GM23338 (cell line): ENCODE data around the gene DBH. TPM values are rescaled to one million over a fixed set of nuclear protein-coding genes. Genes with fewer than 3 reads are reported as not detected.

Experiments used
- ATAC-seq: fragments of 200-7000 bp; cut with Tn5 transposase; 3 replicates; pipeline ENCODE4 v1.9.1; 2020
- DNase-seq: peaks from one replicate; pipeline ENCODE4 v3.0.0-alpha.2; 2015; ENCODE audit warnings: low spot score
- H2AFZ ChIP-seq: fragments of 200-600 bp; sonication (generic); 2 replicates; pipeline ENCODE4 v1.8.0; 2016; ENCODE audit warnings: antibody characterized with exemption, mild to moderate bottlenecking, moderate library complexity
- H3F3A ChIP-seq: fragments of 200-600 bp; sonication (generic); replicated peaks from 2 replicates; pipeline ENCODE4 v1.8.0; 2017; ENCODE audit warnings: antibody characterized with exemption, mixed run types, low read depth
- H3K27ac ChIP-seq: fragments of 200-600 bp; sonication (generic); 2 replicates; pipeline ENCODE4 v1.6.1; 2016; ENCODE audit warnings: low read depth
- H3K27me3 ChIP-seq: fragments of 200-600 bp; sonication (generic); 2 replicates; pipeline ENCODE4 v1.8.0; 2016; ENCODE audit warnings: mild to moderate bottlenecking, mixed run types, moderate library complexity; ENCODE audit not compliant: insufficient read depth
- H3K36me3 ChIP-seq: fragments of 200-600 bp; sonication (generic); 2 replicates; pipeline ENCODE4 v1.8.0; 2016; ENCODE audit warnings: mild to moderate bottlenecking; ENCODE audit not compliant: insufficient read depth
- H3K4me1 ChIP-seq: fragments of 200-600 bp; sonication (generic); 2 replicates; pipeline ENCODE4 v1.8.0; 2016; ENCODE audit warnings: mild to moderate bottlenecking, moderate library complexity; ENCODE audit not compliant: insufficient read depth
- H3K4me2 ChIP-seq: fragments of 200-600 bp; sonication (generic); 2 replicates; pipeline ENCODE4 v1.7.1; 2017; ENCODE audit warnings: mixed run types
- H3K4me3 ChIP-seq: fragments of 200-600 bp; sonication (generic); 2 replicates; pipeline ENCODE4 v1.6.1; 2016; ENCODE audit warnings: mixed run types
- H3K79me2 ChIP-seq: fragments of 200-600 bp; sonication (generic); replicated peaks from 2 replicates; pipeline ENCODE4 v1.8.0; 2017; ENCODE audit warnings: mild to moderate bottlenecking; ENCODE audit not compliant: insufficient read depth
- H3K9me2 ChIP-seq: fragments of 200-600 bp; sonication (generic); 2 replicates; pipeline ENCODE4 v1.8.0; 2017; ENCODE audit not compliant: insufficient read depth
- H4K20me1 ChIP-seq: fragments of 200-600 bp; sonication (generic); replicated peaks from 2 replicates; pipeline ENCODE4 v1.8.0; 2017; ENCODE audit warnings: mild to moderate bottlenecking; ENCODE audit not compliant: insufficient read depth
- H3K27ac Mint-ChIP-seq: 2 replicates; pipeline ENCODE4 v1.8.0; 2020; ENCODE audit warnings: inconsistent platforms, mild to moderate bottlenecking, moderate library complexity, mixed read lengths
- H3K27me3 Mint-ChIP-seq: 3 replicates; pipeline ENCODE4 v1.8.0; 2022; ENCODE audit warnings: low read depth, mild to moderate bottlenecking, moderate library complexity, mixed read lengths, inconsistent platforms; ENCODE audit not compliant: insufficient read depth, poor library complexity
- H3K36me3 Mint-ChIP-seq: 3 replicates; pipeline ENCODE4 v1.8.0; 2021; ENCODE audit warnings: low read depth, mild to moderate bottlenecking, inconsistent platforms, moderate library complexity, mixed read lengths
- H3K4me1 Mint-ChIP-seq: 3 replicates; pipeline ENCODE4 v1.8.0; 2020; ENCODE audit warnings: mild to moderate bottlenecking, inconsistent platforms, mixed read lengths
- H3K4me3 Mint-ChIP-seq: 3 replicates; pipeline ENCODE4 v1.8.0; 2021; ENCODE audit warnings: moderate library complexity, mild to moderate bottlenecking, inconsistent platforms, mixed read lengths
- H3K9me3 Mint-ChIP-seq: 3 replicates; pipeline ENCODE4 v1.8.0; 2020; ENCODE audit warnings: moderate library complexity, mild to moderate bottlenecking, inconsistent platforms, mixed read lengths
- CREB1 ChIP-seq: fragments of 250-450 bp; sonication (Bioruptor Pico); IDR thresholded peaks from 2 replicates; pipeline ENCODE4 v1.5.0; 2020; ENCODE audit warnings: low read depth, mild to moderate bottlenecking, moderate library complexity
- EZH2 ChIP-seq: fragments of 200-600 bp; sonication (generic); IDR thresholded peaks from one replicate; pipeline ENCODE4 v1.8.0; 2017; ENCODE audit warnings: antibody characterized with exemption, mild to moderate bottlenecking, low read depth; ENCODE audit not compliant: unreplicated experiment
- EZH2phosphoT487 ChIP-seq: fragments of 200-600 bp; sonication (generic); IDR thresholded peaks from one replicate; pipeline ENCODE4 v1.8.1; 2018; ENCODE audit warnings: antibody characterized with exemption; ENCODE audit not compliant: unreplicated experiment
- JUNB ChIP-seq: IDR thresholded peaks from one replicate; pipeline ENCODE4 v1.6.1; 2016; ENCODE audit warnings: antibody characterized with exemption; ENCODE audit not compliant: unreplicated experiment
- NANOG ChIP-seq: IDR thresholded peaks from 2 replicates; pipeline ENCODE4 v1.6.1; 2016; ENCODE audit warnings: antibody characterized with exemption, borderline replicate concordance
- POLR2AphosphoS5 ChIP-seq: IDR thresholded peaks from 2 replicates; pipeline ENCODE4 v1.6.1; 2016; ENCODE audit warnings: antibody characterized with exemption, low read depth
- STAT1 ChIP-seq: IDR thresholded peaks from one replicate; pipeline ENCODE4 v1.6.1; 2016; ENCODE audit warnings: antibody characterized with exemption; ENCODE audit not compliant: unreplicated experiment
- ZNF114 ChIP-seq: fragments of 250-450 bp; sonication (Bioruptor Pico); IDR thresholded peaks from 2 replicates; pipeline ENCODE4 v1.5.0; 2020; ENCODE audit warnings: mild to moderate bottlenecking, moderate library complexity
- ZNF331 ChIP-seq: fragments of 250-450 bp; sonication (Bioruptor Pico); IDR thresholded peaks from 2 replicates; pipeline ENCODE4 v1.5.0; 2020; ENCODE audit warnings: low read depth, mild to moderate bottlenecking, moderate library complexity
- long read RNA-seq: library from polyadenylated mRNA; unstranded; transcript quantifications from one replicate; pipeline ENCODE4 v2.0.0, GENCODE V29; 2020; ENCODE audit not compliant: unreplicated experiment
- polyA plus RNA-seq: library from polyadenylated mRNA; unstranded; fragments of >200 nt; fragmentation: Nextera tagmentation; extraction: Ambion mirVana; gene quantifications from 2 replicates; pipeline ENCODE4 v1.2.1, GENCODE V29; 2016
- total RNA-seq: library from RNA; depleted of rRNA; stranded (reverse); fragments of >200 nt; shearing (Covaris generic); gene quantifications from 2 replicates; pipeline ENCODE4 v1.2.3, GENCODE V29; 2014; rRNA removed
- TF ChIP-seq, protein P1 (sequence below): IDR thresholded peaks from one replicate; pipeline ENCODE4 v1.6.1; 2018; ENCODE audit warnings: antibody characterized with exemption; ENCODE audit not compliant: unreplicated experiment
- TF ChIP-seq, protein P2 (sequence below), 2 experiments: fragments of 200-600 bp in 1 of 2; sonication (generic) in 1 of 2; conservative IDR thresholded peaks; 2 replicates each; pipeline versions ENCODE4 v1.5.1 to v1.6.1; 2016 to 2017; ENCODE audit warnings: antibody characterized with exemption in 2 of 2, low read depth in 2 of 2, mild to moderate bottlenecking in 2 of 2, moderate library complexity in 1 of 2
- TF ChIP-seq, protein P3 (sequence below): fragments of 250-450 bp; sonication (Bioruptor Pico); IDR thresholded peaks from 2 replicates; pipeline ENCODE4 v1.5.0; 2020; ENCODE audit warnings: mild to moderate bottlenecking, moderate library complexity
- TF ChIP-seq, protein P4 (sequence below): IDR thresholded peaks from 2 replicates; pipeline ENCODE4 v1.6.1; 2016; ENCODE audit warnings: antibody characterized with exemption

Gene DBH
- 0.24 TPM in 1 of 2 replicates, not detected in the other for total RNA-seq
- polyA plus RNA-seq: 0.08 and 0.26 TPM in 2 replicates
- long read RNA-seq: 0 reads

DNA sequence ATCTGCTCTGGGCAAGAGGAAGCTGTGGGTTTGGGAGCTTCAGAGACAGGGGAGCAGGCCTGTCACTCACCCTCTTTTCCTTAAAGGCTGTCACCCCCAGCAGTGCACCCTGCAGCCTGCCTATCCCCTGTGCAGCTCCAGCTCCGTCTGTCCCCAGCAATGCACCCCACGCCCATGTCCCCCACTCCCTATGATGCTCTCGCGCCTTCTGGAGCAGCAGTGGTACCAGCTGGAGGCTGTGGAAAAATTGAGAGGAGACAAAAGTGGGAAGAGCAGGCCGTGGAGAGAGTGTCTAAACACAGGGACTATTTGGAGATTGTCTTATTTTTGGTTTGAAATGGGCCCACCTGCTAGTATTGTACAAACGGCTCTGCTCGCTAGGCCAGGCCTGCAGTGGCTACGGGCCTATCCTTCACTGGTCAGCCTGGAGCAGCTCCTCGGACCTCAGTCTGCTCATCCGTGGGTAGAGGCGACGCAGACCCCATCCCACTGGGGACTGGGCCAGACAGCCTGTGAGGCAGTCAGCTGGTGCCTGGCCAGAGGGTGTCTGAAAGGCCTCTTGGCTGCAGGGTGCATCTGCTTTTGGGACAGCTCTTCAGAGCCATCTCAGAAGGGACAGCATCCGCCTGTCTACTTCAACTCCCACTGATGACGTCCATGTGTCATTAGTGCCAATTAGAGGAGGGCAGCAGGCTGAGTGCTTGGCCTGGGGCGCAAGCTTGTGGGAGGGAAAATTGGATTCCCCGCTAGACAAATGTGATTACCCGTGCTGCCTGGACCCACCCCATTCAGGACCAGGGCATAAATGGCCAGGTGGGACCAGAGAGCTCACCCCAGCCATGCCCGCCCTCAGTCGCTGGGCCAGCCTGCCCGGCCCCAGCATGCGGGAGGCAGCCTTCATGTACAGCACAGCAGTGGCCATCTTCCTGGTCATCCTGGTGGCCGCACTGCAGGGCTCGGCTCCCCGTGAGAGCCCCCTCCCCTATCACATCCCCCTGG is at the start of gene DBH:
TSS of gene DBH (plus strand) at position 831 of the 999 bp plus-strand sequence. CDS start at position 840, 9 bp downstream.
- Histone ChIP-seq H3K27me3 (no peaks in the 10 kb centered on the region), H3K9me2 (no peaks in the 10 kb centered on the region), H3K4me3 (no peak within 1 kb of the TSS), H3K4me1 (peaks cover 19% of the 10 kb centered on the region), H3K36me3 (no peaks in the 10 kb centered on the region), H2AFZ (no peak within 1 kb of the TSS; the same call in 1 of the 2 replicates), H3K79me2 (no peaks in the 10 kb centered on the region), H3K4me2 (no peak within 1 kb of the TSS), H3K27ac (no peak within 1 kb of the TSS), H4K20me1 (no peaks in the 10 kb centered on the region), H3F3A (no peaks in the 10 kb centered on the region)
- no peaks in the 10 kb centered on the region; the same call in 2 of the 3 replicates for H3K36me3 Mint-ChIP-seq
- H3K4me3 Mint-ChIP-seq: no peak within 1 kb of the TSS
- ATAC-seq (no peak), DNase-seq (no peak)
- H3K4me1 Mint-ChIP-seq: peaks cover 50% of the 10 kb centered on the region
- H3K27ac Mint-ChIP-seq: no peak within 1 kb of the TSS
- H3K27me3 Mint-ChIP-seq: peaks cover 21% of the 10 kb centered on the region
- H3K9me3 Mint-ChIP-seq: no peaks in the 10 kb centered on the region
- TF ChIP-seq, protein P1, sequence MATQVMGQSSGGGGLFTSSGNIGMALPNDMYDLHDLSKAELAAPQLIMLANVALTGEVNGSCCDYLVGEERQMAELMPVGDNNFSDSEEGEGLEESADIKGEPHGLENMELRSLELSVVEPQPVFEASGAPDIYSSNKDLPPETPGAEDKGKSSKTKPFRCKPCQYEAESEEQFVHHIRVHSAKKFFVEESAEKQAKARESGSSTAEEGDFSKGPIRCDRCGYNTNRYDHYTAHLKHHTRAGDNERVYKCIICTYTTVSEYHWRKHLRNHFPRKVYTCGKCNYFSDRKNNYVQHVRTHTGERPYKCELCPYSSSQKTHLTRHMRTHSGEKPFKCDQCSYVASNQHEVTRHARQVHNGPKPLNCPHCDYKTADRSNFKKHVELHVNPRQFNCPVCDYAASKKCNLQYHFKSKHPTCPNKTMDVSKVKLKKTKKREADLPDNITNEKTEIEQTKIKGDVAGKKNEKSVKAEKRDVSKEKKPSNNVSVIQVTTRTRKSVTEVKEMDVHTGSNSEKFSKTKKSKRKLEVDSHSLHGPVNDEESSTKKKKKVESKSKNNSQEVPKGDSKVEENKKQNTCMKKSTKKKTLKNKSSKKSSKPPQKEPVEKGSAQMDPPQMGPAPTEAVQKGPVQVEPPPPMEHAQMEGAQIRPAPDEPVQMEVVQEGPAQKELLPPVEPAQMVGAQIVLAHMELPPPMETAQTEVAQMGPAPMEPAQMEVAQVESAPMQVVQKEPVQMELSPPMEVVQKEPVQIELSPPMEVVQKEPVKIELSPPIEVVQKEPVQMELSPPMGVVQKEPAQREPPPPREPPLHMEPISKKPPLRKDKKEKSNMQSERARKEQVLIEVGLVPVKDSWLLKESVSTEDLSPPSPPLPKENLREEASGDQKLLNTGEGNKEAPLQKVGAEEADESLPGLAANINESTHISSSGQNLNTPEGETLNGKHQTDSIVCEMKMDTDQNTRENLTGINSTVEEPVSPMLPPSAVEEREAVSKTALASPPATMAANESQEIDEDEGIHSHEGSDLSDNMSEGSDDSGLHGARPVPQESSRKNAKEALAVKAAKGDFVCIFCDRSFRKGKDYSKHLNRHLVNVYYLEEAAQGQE: no peak
- no peak for TF ChIP-seq EZH2phosphoT487
- TF ChIP-seq ZNF331 (CRISPR knock-in tag): no peak
- TF ChIP-seq CREB1 (CRISPR knock-in tag): no peak
- TF ChIP-seq, protein P2, sequence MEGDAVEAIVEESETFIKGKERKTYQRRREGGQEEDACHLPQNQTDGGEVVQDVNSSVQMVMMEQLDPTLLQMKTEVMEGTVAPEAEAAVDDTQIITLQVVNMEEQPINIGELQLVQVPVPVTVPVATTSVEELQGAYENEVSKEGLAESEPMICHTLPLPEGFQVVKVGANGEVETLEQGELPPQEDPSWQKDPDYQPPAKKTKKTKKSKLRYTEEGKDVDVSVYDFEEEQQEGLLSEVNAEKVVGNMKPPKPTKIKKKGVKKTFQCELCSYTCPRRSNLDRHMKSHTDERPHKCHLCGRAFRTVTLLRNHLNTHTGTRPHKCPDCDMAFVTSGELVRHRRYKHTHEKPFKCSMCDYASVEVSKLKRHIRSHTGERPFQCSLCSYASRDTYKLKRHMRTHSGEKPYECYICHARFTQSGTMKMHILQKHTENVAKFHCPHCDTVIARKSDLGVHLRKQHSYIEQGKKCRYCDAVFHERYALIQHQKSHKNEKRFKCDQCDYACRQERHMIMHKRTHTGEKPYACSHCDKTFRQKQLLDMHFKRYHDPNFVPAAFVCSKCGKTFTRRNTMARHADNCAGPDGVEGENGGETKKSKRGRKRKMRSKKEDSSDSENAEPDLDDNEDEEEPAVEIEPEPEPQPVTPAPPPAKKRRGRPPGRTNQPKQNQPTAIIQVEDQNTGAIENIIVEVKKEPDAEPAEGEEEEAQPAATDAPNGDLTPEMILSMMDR (conservative IDR thresholded peaks at IDR 0.05; ENCODE audit: low read depth in 2 of 2): no peak
- no peak for TF ChIP-seq STAT1
- TF ChIP-seq, protein P3, sequence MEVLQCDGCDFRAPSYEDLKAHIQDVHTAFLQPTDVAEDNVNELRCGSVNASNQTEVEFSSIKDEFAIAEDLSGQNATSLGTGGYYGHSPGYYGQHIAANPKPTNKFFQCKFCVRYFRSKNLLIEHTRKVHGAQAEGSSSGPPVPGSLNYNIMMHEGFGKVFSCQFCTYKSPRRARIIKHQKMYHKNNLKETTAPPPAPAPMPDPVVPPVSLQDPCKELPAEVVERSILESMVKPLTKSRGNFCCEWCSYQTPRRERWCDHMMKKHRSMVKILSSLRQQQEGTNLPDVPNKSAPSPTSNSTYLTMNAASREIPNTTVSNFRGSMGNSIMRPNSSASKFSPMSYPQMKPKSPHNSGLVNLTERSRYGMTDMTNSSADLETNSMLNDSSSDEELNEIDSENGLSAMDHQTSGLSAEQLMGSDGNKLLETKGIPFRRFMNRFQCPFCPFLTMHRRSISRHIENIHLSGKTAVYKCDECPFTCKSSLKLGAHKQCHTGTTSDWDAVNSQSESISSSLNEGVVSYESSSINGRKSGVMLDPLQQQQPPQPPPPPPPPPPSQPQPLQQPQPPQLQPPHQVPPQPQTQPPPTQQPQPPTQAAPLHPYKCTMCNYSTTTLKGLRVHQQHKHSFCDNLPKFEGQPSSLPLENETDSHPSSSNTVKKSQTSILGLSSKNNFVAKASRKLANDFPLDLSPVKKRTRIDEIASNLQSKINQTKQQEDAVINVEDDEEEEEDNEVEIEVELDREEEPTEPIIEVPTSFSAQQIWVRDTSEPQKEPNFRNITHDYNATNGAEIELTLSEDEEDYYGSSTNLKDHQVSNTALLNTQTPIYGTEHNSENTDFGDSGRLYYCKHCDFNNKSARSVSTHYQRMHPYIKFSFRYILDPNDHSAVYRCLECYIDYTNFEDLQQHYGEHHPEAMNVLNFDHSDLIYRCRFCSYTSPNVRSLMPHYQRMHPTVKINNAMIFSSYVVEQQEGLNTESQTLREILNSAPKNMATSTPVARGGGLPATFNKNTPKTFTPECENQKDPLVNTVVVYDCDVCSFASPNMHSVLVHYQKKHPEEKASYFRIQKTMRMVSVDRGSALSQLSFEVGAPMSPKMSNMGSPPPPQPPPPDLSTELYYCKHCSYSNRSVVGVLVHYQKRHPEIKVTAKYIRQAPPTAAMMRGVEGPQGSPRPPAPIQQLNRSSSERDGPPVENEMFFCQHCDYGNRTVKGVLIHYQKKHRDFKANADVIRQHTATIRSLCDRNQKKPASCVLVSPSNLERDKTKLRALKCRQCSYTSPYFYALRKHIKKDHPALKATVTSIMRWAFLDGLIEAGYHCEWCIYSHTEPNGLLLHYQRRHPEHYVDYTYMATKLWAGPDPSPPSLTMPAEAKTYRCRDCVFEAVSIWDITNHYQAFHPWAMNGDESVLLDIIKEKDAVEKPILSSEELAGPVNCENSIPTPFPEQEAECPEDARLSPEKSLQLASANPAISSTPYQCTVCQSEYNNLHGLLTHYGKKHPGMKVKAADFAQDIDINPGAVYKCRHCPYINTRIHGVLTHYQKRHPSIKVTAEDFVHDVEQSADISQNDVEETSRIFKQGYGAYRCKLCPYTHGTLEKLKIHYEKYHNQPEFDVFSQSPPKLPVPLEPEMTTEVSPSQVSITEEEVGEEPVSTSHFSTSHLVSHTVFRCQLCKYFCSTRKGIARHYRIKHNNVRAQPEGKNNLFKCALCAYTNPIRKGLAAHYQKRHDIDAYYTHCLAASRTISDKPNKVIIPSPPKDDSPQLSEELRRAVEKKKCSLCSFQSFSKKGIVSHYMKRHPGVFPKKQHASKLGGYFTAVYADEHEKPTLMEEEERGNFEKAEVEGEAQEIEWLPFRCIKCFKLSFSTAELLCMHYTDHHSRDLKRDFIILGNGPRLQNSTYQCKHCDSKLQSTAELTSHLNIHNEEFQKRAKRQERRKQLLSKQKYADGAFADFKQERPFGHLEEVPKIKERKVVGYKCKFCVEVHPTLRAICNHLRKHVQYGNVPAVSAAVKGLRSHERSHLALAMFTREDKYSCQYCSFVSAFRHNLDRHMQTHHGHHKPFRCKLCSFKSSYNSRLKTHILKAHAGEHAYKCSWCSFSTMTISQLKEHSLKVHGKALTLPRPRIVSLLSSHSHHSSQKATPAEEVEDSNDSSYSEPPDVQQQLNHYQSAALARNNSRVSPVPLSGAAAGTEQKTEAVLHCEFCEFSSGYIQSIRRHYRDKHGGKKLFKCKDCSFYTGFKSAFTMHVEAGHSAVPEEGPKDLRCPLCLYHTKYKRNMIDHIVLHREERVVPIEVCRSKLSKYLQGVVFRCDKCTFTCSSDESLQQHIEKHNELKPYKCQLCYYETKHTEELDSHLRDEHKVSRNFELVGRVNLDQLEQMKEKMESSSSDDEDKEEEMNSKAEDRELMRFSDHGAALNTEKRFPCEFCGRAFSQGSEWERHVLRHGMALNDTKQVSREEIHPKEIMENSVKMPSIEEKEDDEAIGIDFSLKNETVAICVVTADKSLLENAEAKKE (CRISPR knock-in tag): no peak
- no peak for TF ChIP-seq NANOG
- no peak for TF ChIP-seq EZH2
- TF ChIP-seq, protein P4, sequence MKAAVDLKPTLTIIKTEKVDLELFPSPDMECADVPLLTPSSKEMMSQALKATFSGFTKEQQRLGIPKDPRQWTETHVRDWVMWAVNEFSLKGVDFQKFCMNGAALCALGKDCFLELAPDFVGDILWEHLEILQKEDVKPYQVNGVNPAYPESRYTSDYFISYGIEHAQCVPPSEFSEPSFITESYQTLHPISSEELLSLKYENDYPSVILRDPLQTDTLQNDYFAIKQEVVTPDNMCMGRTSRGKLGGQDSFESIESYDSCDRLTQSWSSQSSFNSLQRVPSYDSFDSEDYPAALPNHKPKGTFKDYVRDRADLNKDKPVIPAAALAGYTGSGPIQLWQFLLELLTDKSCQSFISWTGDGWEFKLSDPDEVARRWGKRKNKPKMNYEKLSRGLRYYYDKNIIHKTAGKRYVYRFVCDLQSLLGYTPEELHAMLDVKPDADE: no peak
- no peak for TF ChIP-seq JUNB
- no peak for TF ChIP-seq POLR2AphosphoS5
- no peak for TF ChIP-seq ZNF114
